Ecto neural progenitor cell (in vitro differentiated cells): ENCODE measurements around the gene PEF1.

Source experiments
- DNase-seq: peaks from one replicate; pipeline ENCODE4 v3.0.0-alpha.2; 2018; ENCODE audit warnings: low spot score

Gene PEF1

DNA sequence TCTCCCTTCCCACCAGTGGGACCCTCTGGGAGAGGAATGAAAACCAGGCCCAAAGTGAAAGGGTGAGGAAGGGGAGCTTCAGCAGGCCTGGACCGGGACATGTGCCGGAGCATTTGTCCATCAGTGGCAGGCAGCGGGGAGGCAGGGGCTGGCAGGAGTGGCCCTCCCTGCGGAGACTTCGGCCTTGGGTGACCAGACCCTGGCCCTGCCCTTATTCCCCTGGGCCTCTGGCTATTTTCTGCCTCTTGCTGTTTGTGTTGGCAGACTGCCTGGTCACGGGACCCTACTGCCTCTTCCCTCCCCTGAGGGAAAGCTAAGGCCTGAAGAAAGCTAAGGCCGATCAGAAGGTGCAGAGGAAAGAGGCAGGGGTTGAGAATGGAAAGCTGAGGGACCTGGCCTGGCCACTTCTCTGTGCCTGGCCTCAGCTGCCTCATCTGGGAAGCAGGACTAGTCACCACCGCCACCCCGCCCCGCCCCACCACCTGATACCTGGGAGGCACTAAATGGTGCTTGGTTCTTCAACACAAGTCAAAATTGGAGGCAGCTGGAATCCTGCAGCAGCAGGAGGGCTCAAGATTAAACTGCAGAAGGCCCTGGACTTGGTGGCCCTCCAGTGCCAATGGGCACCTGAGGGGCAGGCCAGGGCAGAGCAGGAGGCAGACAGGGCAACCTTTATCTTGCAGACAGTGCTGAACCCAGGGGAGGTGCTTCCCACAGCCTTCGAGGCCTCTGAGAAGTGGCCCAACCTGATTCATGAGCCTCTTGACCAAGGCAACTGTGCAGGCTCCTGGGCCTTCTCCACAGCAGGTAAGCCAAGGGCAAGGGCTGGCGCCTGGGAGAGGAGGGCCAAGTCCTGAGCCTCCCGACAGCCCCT, 60.4 kb downstream of the PEF1 start:
- DNase-seq, result peak; percentile 39

GRCh38 chr1:31583082-31583994, 61.3 kb downstream of the PEF1 start:
- DNase-seq, result no peak

GRCh38 chr1:31581821-31582810, 62.6 kb downstream of the PEF1 start:
- peak; percentile 33 for DNase-seq

DNA sequence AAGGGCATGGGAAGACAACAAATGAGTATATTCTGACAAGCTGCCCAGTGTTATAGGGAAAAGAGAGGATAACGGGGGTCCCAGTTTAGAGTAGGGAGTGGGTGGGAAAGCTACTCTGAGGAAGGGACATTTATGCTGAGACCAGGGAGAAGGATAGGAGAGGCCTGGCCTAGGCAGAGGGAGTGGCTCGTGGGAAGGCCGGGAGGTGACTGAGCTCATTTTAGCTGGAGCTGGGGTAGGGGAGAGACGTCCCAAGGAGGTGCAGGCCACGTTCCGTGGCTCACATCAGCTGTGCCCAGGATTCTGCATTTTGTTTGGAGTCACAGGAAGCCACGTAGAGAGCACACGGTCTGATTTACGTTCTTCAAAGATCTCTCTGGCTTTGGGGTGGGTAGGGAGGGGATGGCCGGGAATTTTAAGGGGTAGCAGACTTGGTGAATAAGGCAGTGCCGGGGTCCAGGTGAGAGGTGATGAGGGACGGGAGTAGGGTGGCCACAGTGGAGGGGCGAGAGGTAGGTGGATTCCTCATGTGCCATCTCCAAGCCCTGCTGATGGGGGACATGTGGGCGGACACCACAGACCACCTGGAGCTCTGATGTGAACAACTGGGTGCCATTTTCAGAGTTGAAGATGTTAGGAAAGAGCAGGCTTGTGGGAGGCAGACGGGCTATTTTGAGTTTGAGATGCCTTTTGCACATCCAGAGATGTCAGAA, 63.6 kb downstream of the PEF1 start:
- peak; percentile 39 for DNase-seq

- no peak for DNase-seq
Measured at GRCh38 chr1:31580513-31580870, 64.2 kb downstream of the PEF1 start.
